DOHH2 (cell line): ENCODE measurements around the gene SARS1.
A peak's percentile ranks its signal among the peaks of the same experiment; 100 is the strongest.
"Not testable (repeated sequence)": the region's sequence is repeated elsewhere in the genome, so short reads cannot be mapped to it uniquely, and the experiment has no call there.

ENCODE experiments used
- H3F3A ChIP-seq: fragments of 200-600 bp; sonication (generic), shearing (Covaris generic); 2 replicates; pipeline ENCODE4 v1.6.0; 2016; ENCODE audit warnings: antibody characterized with exemption, mild to moderate bottlenecking; ENCODE audit not compliant: control insufficient read depth, insufficient read depth
- H3K27ac ChIP-seq: fragments of 200-600 bp; sonication (generic); 2 replicates; pipeline ENCODE4 v1.5.1; 2014; ENCODE audit warnings: low read depth, mild to moderate bottlenecking, low read length, moderate library complexity
- H3K27me3 ChIP-seq: fragments of 200-600 bp; sonication (generic); 2 replicates; pipeline ENCODE4 v1.6.1; 2014; ENCODE audit warnings: mild to moderate bottlenecking, low read length, mixed read lengths; ENCODE audit not compliant: control insufficient read depth
- H3K36me3 ChIP-seq: fragments of 200-600 bp; sonication (generic); 2 replicates; pipeline ENCODE4 v1.6.1; 2014; ENCODE audit warnings: mild to moderate bottlenecking, low read length, moderate library complexity, mixed read lengths; ENCODE audit not compliant: control insufficient read depth
- H3K4me1 ChIP-seq: fragments of 200-600 bp; sonication (generic); 2 replicates; pipeline ENCODE4 v1.6.1; 2014; ENCODE audit warnings: mild to moderate bottlenecking, low read length, mixed read lengths; ENCODE audit not compliant: control insufficient read depth
- H3K4me2 ChIP-seq: fragments of 200-600 bp; sonication (generic); 2 replicates; pipeline ENCODE4 v1.6.0; 2014; ENCODE audit warnings: mild to moderate bottlenecking, low read length, moderate library complexity
- H3K4me3 ChIP-seq: fragments of 200-600 bp; sonication (generic); 2 replicates; pipeline ENCODE4 v1.5.1; 2014; ENCODE audit warnings: mild to moderate bottlenecking, low read length, mixed read lengths
- H3K79me2 ChIP-seq: fragments of 200-600 bp; sonication (generic); 2 replicates; pipeline ENCODE4 v1.6.1; 2014; ENCODE audit warnings: mild to moderate bottlenecking, low read length, mixed read lengths; ENCODE audit not compliant: control insufficient read depth
- H3K9me2 ChIP-seq: fragments of 200-600 bp; sonication (generic); replicated peaks from 2 replicates; pipeline ENCODE4 v1.6.1; 2014; ENCODE audit warnings: mild to moderate bottlenecking, low read length, mixed read lengths; ENCODE audit not compliant: control insufficient read depth
- H3K9me3 ChIP-seq: fragments of 200-600 bp; sonication (generic); 2 replicates; pipeline ENCODE4 v1.6.1; 2014; ENCODE audit warnings: antibody characterized with exemption, low read length, mixed read lengths; ENCODE audit not compliant: control insufficient read depth, insufficient read depth
- H4K20me1 ChIP-seq: fragments of 200-600 bp; sonication (generic); 2 replicates; pipeline ENCODE4 v1.6.0; 2014; ENCODE audit warnings: low read depth, mild to moderate bottlenecking, antibody characterized with exemption, low read length, moderate library complexity; ENCODE audit not compliant: control insufficient read depth, insufficient read depth
- CTCF ChIP-seq: fragments of 200-600 bp; sonication (generic); IDR thresholded peaks from one replicate; pipeline ENCODE4 v1.5.1; 2014; ENCODE audit warnings: antibody characterized with exemption, mild to moderate bottlenecking, low read depth, low read length; ENCODE audit not compliant: poor library complexity, severe bottlenecking
- EZH2phosphoT487 ChIP-seq: fragments of 200-600 bp; sonication (generic); IDR thresholded peaks from 2 replicates; pipeline ENCODE4 v1.6.1; 2017; ENCODE audit warnings: borderline replicate concordance, mild to moderate bottlenecking, antibody characterized with exemption, low read length, moderate library complexity, mixed read lengths

The SARS1 gene

GRCh38 chr1:109282497-109282951, 68.8 kb downstream of the SARS1 start:
- Histone ChIP-seq H3F3A (no peaks in the 10 kb centered on the region), H3K9me3 (no peaks in the 10 kb centered on the region), H3K36me3 (peaks cover 18% of the 10 kb centered on the region), H3K4me1 (peaks cover 19% of the 10 kb centered on the region), H3K4me2 (peak overlapping the region; percentile 77), H3K79me2 (peaks cover 10% of the 10 kb centered on the region), H3K27ac (peak overlapping the region; percentile 56; the same call in 1 of the 2 replicates), H3K27me3 (no peaks in the 10 kb centered on the region), H3K9me2 (no peaks in the 10 kb centered on the region), H3K4me3 (peak overlapping the region; percentile 93), H4K20me1 (no peaks in the 10 kb centered on the region)
- TF ChIP-seq CTCF = no peak
- TF ChIP-seq EZH2phosphoT487 = no peak

- Histone ChIP-seq H3K4me3 (peak within 1 kb of the TSS; percentile 93), H3K36me3 (peaks cover 14% of the 10 kb centered on the region), H3K9me2 (no peaks in the 10 kb centered on the region), H3K27me3 (no peaks in the 10 kb centered on the region), H3K4me1 (peaks cover 19% of the 10 kb centered on the region), H3K27ac (peak within 1 kb of the TSS; percentile 56), H3K4me2 (peak within 1 kb of the TSS; percentile 77), H3K79me2 (peaks cover 10% of the 10 kb centered on the region), H4K20me1 (no peaks in the 10 kb centered on the region), H3F3A (no peaks in the 10 kb centered on the region), H3K9me3 (no peaks in the 10 kb centered on the region)
- TF ChIP-seq EZH2phosphoT487 = no peak
- TF ChIP-seq CTCF = peak; percentile 42
These were observed 69.4 kb downstream of the SARS1 start, which contains the start of gene PSRC1 for GRCh38 chr1:109282952-109283747. TSS of gene PSRC1 (minus strand) at chr1:109283145.

DNA sequence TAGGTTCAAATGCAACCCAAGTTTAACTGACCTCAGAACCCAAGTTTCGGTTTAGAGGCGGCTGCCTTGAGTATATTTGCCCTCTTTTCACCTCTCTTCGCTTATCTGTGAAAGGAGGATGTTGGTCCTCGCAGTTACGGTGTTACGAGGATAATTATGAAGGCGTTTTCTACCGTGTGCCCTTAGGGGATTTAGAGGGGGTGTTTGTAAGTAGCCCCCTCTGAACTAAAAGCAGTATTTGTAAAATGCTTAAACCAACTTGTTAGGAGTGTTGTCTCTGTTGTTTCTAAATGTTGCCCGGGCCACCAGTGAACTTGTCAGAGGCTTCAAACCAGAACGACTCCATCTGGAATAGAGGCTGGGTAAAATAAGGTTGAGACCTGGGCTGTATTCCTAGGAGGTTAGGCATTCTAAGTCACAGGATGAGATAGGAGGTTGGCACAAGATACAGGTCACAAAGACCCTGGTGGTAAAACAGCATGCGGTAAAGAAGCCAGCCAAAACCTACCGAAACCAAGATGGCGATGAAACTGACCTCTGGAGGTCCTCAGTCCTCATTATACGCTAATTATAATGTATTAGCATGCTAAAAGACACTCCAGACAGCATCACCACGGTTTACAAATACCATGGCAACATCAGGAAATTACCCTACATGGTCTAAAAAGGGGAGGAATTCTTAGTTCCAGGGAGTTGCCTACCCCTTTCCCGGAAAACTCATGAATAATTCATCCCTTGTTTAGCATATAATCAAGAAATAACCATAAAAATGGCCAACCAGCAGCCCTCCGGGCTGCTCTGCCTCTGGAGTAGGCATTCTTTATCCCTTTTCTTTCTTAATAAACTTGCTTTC, 70.3 kb downstream of the SARS1 start:
- Histone ChIP-seq H4K20me1 (no peaks in the 10 kb centered on the region), H3K36me3 (peaks cover 14% of the 10 kb centered on the region), H3K27ac (peak overlapping the region; percentile 56), H3K27me3 (no peaks in the 10 kb centered on the region), H3F3A (no peaks in the 10 kb centered on the region), H3K4me2 (peak overlapping the region; percentile 77), H3K9me3 (no peaks in the 10 kb centered on the region), H3K4me1 (peaks cover 19% of the 10 kb centered on the region), H3K79me2 (peaks cover 10% of the 10 kb centered on the region), H3K4me3 (peak overlapping the region; percentile 93), H3K9me2 (no peaks in the 10 kb centered on the region)
- TF ChIP-seq EZH2phosphoT487 = no peak

GRCh38 chr1:109286762-109287161, 73.0 kb downstream of the SARS1 start:
- H3K9me3 ChIP-seq, H3K27ac ChIP-seq, H3K4me3 ChIP-seq, H3K27me3 ChIP-seq, H4K20me1 ChIP-seq, H3F3A ChIP-seq, H3K9me2 ChIP-seq, H3K36me3 ChIP-seq, H3K4me2 ChIP-seq: not testable (repeated sequence)
- Histone ChIP-seq H3K79me2 (peaks cover 10% of the 10 kb centered on the region), H3K4me1 (peaks cover 27% of the 10 kb centered on the region)
